NCI-H69 (cell line): ENCODE measurements around the gene PKIG.
"Not testable (repeated sequence)": the region's sequence is repeated elsewhere in the genome, so short reads cannot be mapped to it uniquely, and the experiment has no call there.

Experiments used
- DNase-seq: peaks from one replicate; lab custom pipeline; 2025; lab: John Stamatoyannopoulos, UW

The PKIG gene

DNA sequence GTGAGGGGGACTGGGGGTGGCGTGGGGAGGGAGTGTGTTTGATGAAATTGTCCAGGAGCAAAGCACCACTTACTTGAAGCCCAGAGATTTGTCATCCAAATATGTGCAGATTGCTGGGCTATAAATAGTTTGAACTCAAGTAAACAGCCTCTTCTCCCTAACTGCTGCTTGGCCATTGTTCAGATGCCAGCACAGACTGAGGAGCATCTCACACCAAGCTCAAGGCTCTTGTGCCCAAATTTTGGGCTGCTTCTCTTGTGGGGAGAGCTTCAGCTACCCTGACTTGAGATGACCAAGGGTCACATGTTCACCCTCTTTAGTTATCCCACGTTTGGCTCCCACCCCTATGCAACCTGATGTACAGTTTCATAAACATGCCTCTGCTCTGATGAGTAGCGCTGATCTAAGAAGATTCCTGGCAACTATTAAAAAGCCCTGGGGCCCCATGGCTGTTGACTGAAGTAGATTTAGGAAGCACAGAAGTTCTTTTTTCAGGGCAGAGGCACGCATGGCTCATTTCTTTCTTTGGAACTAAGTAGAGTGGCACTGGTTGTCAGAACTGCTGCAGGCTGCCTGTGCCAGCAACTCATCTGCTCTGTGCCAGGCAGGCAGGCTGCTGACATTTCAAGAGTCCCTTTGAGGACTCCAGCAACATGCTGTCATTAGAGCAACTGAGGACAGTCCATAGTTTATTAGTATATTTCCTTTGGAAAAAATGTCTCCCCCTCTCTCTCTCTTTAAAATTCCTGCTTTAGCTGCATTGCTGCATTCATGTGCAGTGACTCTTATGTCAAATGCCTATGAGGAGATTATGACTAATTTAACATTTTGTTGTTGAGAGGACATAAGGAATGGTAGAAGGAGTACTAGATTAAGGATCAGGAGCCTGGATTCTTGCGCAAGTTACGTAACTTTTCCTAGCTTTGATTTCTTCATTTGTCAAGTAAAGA is 9.6 kb upstream of the PKIG start:
- DNase-seq: no peak

DNA sequence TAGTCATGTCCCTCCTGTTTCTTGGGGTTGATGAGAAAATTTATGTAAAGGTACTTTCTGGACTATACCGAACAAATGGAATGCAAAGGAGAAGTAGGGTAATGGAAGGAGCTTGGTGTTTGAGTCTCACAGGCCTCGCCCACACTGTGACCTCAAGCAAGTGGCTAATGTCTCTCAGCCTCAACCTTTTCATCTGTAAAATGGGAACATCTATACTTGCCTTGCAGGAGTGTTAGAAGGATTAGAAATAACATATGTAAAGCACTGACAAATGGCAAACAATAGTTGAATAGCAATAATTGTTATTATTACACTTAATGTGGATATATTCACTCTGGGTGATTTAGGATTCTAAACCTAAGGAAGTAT is 8.9 kb upstream of the PKIG start:
- DNase-seq: no peak

DNA sequence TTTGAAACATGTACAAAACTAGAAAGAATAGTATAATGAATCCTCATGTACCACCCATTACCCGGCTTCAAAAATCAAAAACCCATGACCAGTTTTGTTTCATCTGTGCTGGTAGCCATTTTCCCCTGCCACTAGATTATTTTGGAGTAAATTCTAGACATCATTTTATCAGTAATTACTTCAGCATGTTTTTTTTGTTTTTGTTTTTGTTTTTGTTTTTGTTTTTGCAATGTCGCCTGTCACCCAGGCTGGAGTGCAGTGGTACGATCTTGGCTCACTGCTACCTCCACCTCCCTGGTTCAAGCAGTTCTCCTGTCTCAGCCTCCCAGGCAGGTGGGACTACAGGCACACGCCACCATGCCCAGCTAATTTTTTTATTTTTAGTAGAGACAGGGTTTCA is 8.0 kb upstream of the PKIG start:
- no peak for DNase-seq

DNA sequence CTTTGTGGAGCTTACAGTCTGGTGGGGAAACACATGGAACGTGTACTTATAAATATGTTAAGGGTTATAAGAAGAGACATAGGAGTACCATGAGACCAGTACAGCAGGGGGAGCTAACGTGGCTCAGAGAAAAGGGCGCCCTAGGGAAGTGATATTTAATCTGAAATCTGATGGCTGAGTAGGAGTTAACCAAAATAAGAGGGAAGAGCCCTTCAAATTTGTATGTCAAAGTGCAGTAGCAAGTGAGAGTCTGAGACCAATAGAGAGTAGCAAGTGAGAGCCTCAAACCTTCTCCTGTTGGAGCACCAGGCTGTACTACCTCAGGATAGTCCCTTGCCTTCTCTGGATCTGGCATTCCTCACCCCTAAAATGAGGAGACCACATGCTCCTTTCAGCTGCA is 6.1 kb upstream of the PKIG start:
- DNase-seq: peak; percentile 1

DNA sequence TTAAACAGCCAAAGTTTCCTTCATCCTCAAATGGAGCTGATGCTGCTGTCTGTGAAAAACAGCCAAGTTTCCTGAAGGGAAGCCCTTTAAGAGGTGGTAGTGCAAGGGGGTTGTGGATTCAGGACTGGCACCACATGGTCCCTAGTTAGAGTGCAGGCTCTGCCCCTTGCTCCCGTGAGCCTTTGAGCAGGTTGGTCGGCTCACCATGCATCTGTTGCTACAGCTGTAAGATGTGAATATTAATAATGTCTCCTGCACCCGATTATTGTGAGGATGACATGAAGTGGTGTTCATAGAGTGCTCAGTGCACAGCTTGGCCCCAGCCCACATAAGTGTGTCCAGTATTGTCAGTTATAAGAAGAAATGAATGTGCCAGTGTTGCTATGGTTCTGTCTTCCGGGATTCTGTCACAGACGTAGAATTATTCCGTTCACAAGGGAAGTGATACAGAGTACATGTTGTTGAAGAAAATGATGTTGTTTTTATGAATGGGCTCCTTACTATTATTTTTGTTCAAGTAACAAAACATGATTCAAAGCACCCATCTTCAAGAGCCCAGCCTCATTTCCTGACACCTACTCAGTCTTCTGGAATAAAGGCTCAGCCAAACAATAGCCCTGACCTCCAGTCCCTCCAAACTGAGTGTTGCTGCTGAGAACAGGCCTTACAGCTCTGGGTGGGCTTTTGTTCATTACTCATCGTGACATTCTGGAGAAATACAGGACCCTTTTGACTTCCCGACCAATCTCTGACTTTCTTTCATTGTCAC is 2.9 kb upstream of the PKIG start:
- DNase-seq: no peak

DNA sequence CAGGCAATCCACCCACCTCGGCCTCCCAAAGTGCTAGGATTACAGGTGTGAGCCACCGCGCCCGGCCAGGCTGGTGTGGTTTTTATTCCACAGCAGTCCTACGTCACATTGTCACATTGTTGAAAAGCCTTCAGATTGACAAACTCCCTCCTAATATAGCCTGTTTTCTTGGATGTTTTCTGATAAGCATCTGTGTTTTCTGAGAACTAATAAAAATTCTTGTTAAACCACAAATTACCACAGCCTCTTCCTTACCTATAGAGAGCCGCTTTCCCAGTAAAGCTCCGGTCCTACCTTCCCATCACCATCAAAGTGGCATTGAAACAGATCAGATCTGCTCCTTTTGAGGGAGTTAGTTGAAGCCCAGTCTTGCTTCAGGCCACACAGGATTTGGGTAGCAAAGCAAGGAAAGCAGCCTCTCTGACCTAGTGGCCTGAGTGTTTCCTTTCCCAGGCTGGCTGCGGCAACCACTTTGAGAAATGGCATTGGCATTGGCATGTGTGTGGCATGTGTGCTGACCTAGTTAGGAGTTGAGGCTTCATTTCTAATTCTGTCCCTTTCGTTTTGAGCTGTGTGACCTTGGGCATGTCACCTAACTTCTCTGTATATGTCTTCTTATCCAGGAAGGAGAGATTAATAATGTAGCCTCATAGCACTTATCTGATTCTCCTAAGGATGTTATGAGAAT is 1.7 kb upstream of the PKIG start:
- no peak for DNase-seq

DNA sequence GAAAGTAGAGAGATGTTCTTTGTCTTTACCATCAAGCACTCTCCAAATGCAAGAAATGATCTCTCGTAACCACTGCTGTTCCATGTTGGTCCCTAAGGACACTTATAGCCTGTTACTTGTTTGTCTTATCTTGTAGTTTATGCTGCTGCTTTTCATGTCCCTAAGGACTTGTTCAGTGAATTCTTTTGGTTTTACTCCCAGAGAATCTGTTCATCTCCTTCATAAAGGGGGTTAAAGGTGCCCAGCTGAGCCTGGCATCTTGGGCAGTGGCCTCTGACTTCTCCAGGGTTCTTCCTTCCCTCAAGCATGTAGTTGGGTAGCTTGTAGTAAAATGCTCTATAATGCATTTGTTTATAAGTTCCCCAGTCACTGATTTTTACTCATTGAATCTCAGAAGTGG is 864 bp upstream of the PKIG start:
- DNase-seq: no peak

DNA sequence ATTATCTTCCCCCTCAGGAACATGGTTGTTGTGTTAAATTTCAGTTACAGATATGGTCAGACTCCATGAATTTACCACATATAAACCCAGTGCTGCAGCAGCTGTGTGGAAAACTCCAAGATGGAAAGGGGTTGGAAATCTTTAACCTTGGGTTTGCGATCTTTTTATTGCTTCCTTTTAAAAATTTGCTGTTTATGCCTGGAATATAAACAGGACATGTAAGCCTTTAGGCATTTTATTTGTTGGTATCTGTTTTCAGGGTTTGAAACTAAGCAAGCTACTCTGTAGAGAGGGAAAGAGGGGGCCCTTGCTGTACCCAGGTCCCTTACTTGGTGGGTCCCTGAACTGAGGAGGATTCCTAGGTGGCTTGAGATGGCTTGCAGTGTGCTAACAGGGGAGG is 778 bp downstream of the PKIG start:
- DNase-seq: no peak

DNA sequence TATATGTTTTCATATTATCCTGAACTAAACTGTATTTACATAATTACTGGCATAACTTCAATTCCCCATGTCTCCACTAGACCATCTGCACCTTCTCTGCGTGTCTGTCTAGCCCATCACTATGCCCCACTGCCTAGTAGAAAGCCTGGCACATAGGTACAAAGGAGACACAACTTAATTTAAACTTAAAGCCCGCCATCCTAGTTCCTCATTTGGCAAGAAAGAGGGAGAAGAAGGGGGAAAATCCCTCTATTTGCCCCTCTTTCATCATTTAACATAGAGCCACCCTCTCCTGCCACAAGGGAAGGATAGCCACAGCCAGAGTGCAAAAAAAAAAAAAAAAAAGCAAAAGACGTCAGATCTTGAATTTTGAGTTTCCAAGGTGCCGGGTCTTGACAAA is 1.8 kb downstream of the PKIG start:
- DNase-seq: no peak

DNA sequence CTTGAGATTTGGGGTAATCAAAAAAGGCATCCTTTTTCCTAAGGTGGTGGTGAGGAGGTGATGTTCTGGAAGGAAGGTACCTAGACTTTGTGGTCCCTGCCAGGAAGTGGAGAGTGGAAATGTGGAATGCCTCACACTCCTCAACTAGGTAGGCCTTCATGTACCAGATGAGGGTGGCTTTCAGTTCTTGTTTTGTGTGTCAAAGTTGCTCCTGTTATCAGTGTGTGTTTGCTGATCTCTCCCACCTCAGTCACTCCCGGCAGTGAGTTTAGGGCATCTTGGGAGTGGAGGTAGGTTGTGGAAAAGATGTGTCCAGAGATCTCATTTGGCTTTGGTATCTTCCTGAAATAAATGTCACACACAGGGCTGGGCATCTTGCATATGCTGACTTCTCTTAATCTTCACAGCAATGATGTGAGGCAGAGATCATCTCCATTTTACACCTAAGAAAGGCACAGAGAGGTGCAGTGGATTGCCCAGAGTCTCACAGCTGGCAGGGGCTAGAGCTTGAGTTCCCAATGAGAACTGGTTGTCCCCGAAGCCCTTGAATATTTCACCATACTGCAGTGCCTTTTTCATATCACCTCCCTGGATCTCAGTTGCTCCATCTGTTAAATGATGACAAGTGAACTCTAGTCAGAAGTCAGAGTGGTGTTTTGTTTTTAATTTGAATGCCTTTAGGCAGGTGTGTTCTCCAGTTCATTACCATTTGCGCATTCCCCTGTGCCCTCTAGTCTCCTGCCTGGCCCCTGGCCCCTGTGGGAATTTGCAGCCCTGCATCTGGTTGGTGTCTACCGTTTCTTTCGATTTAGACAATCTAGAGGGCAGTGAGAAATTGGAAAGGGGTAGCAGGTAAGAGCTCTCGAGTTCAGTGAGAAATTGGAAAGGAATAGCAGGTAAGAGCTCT is 2.9 kb downstream of the PKIG start:
- DNase-seq: no peak

DNA sequence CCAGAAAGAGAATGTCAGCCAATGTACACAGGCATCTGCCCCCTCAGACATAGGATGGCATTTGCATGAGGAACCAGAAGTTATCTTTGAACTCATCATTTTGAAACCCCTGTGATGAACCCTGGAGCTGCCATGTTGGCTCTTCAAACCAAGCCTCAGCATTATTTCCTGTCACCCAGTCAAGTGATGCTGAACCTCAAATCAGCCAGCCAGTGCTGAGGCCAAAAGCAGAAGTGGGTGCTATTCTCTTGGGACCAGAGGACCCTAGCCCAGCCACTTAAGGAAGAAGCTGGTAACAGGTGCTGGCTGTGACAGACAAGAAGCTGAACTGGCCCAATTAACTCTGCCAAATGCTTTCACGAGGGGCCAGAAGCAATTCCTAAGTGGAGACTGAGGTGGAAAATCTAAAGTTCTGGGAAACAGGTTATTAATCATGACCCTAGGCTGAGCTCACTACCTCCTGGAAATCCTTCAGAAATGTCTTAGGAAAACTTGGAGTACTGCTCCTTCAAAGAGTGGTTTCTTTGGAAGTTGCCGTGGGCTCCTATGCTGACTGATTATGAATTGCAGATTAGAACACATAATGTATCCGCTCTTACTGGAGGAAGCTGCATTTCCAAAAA is 4.0 kb downstream of the PKIG start:
- DNase-seq: no peak

DNA sequence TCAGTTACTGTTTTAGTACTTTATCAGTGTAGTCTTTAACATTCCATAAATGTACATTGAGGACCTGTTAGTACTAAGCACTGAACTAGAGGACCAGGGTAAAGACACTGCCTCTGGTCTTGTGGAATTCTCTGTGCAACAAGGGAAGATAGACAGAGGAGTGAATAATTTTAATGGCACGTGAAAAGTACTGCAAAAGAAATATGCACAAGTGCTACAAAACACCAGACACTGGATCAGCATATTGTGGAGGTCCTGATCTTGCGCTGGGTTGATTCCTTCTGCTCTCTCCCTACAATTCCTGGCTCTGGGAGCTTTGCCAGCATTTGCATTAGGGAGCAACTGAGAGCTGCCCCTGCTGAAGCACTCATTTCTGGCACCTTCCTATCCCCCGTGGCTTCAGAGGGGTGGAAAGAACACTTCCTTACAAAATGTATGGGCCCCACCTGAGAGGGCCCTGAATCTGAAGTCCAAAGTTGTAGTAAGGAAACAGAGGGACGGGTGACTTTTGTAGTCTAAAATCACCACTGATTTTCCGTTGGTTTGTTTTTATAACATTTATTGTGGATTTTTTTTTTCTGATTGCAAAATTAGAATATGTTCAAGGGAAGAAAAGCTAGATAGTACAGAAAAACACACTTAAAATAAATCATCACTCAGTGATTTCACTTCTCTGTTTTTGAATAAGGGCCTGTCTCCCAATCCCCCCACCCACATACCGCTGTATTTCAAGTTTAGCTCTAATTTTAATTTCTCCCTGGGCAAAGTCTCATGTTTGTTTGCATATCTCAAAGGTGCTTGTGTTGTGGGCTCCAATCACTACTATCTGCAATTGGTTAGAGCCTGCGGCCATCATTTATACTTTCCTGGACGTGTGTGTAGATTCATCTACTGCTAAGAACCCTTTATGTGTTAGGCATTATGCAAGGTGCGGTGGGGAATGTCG is 4.9 kb downstream of the PKIG start:
- DNase-seq: peak; percentile 6

DNA sequence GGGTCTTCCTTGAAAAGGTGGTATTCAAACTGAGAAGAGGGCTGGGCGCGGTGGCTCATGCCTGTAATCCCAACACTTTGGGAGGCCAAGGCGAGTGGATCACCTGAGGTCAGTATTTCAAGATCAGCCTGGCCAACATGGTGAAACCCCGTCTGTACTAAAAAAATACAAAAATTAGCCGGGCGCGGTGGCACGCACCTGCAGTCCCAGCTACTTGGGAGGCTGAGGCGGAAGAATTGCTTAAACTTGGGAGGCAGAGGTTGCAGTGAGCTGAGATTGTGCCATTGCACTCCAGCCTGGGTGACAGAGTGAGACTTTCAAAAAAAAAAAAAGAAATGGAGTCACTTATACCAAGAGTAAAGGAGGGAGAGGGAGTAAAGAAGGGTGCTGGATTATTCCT is 5.9 kb downstream of the PKIG start:
- DNase-seq: not testable (repeated sequence)

DNA sequence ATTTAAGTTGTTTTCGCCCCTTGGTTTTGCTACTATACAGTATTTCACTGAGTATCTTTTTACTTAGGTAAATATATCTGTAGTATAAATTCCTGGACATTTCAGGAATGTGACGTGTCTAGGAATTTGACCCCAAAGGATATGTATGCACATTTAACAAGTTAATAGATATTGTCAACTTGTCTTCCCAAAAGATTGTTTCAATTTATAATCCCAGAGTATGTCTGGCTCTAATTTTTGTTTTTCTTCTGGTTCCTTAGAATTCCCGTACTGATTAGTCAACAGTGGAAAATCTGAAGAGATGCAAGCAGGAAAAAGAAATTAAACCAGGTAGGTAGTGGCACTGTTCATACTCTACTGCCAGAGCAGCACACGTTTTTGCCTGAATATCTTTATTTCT is 7.2 kb downstream of the PKIG start:
- DNase-seq: no peak

DNA sequence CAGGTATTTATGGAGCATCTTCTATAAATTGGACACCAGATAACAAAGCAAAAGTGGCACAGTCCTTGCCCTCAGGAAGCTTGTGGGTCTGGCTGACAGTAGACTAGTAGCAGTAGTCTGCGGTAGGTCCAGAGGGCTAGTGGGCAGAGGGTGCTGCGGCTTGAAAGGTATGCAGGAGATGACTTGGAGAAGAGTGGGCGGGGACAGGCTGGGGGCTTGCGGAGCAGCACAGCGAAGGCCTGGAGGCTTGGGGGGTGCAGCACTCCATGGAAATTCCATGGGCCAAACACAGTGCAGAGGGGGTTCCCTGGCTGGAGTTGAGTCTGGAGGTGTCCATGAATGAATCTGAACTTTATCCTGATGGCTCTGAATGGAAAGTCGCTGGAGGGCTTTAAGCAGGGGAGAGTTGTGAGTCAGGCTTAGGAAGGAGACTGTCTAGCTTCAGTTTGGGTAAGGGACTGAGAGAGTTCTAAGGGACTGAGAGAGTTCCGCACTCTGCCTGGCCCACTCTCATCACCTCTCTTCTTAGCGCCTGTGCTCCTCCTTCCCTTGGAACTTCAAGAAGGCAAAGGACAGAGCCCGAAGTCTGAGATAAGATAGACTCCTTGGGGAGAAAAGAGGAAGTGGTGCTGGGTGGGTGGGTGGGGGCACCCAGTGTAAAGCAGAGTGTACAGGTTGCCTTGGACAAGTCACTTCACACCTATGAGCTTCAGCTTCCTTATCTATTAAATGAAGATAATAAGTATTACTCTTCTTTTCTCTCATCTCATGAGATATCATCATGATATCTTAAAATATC is 8.8 kb downstream of the PKIG start:
- no peak for DNase-seq

DNA sequence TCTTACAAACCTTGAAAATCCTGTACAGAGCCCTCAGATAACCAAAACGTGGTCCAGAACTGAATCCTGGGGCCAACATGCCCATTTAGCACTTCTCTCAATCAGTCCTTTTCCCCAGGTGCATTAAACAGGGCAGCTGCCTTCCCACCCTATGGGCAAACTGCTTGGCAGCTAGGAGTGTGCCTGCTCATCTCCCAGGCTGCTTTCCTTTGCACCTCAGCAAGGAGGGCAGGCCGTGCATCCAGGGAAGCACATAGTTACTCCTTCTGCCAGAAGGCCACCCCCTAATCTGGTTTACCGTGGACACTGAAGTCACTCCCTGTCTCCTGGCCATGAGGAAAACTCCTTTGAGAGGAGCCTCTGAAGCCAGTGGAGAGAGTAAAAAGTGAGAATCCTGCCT is 10.0 kb downstream of the PKIG start:
- DNase-seq: no peak

DNA sequence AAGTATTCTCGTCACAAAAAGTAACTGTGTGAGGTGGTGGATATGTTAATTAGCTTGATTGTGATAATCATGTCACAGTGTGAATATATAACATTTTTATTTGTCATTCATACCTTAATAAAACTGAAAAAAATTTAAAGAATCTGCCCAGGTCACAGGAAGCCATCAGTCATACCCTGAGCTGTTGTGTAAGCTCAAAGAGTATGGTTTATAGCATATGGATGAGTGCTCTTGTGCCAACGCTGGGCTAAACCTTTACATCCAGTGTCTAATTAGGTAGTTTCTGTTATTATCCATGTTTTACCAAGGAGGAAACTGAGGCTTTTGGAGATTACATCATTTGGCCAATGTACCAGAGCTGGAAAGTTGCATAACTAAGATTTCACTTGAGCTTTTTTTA is 11.4 kb downstream of the PKIG start:
- peak; percentile 4 for DNase-seq

DNA sequence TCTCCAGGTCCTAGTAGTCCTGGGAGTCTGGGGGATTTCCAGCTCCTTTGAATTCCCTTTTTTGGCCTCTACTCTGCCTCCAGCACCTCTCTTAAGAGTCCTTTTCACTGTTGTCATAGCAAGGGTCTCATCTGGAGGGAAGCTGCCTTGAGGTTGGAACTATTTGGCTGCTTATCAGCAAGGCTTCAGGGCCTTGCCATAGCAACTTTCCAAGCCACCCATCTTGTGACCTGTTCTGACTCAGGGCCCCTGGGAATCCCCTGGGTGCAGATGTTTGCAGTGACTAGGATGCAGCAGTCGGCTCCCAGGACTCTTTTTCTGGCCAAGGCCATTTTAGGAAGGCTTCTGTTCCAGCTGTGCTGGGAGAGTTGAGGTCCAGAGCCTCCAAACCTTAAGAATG is 12.4 kb downstream of the PKIG start:
- no peak for DNase-seq

DNA sequence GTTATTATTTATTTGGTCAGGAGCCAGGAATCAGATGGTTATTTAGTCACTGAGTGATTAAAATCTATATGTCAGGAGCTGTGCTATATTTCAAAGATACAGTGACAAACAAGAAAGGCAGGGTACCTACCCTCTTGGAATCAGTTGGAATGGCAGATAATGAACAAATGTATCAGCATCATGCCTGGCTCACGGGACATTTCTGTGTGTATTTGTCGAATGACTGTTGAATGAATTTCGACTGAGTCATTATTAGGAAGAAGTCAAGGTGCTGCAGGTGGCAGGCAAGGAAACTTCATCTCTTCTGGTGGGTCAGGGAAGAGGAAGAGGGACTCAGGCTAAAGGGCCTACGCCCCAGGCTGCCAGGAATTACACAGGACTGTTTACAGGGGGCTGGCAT is 13.6 kb downstream of the PKIG start:
- no peak for DNase-seq
